Kidney (tissue), 14 donors: Measurements from ENCODE around the gene NT5DC3. TPM values are rescaled to one million over a fixed set of nuclear protein-coding genes. Genes with fewer than 3 reads are reported as not detected.

Experiments used
- DNase-seq, 5 donors: peaks; one replicate each; pipeline ENCODE4 v3.0.0-alpha.2; 2013 to 2020
- FAIRE-seq: peaks from 2 replicates; lab custom pipeline; 2012; peaks lifted over from hg19 to GRCh38; lab: Jason Lieb, UNC
- H3K27ac ChIP-seq, 2 donors: one replicate each; pipeline ENCODE4 v1.7.0; 2013; ENCODE audit warnings: low read depth in 2 of 2, low read length in 2 of 2, inconsistent platforms in 1 of 2
- H3K27me3 ChIP-seq: one replicate; pipeline ENCODE4 v1.7.1; 2013; ENCODE audit warnings: low read length, inconsistent platforms; ENCODE audit not compliant: control insufficient read depth, insufficient read depth
- H3K36me3 ChIP-seq, 3 donors: one replicate each; pipeline versions ENCODE4 v1.7.0 to v1.7.1; 2013; ENCODE audit warnings: low read length in 3 of 3, control low read depth in 1 of 3, inconsistent platforms in 1 of 3; ENCODE audit not compliant: insufficient read depth in 3 of 3, control insufficient read depth in 2 of 3
- H3K4me1 ChIP-seq, 3 donors: one replicate each; pipeline versions ENCODE4 v1.7.0 to v1.7.1; 2013; ENCODE audit warnings: low read length in 3 of 3, inconsistent platforms in 1 of 3, low read depth in 1 of 3; ENCODE audit not compliant: control insufficient read depth in 2 of 3, insufficient read depth in 2 of 3
- H3K4me3 ChIP-seq, 3 donors: one replicate each; pipeline versions ENCODE4 v1.7.0 to v1.8.1; 2013; ENCODE audit warnings: low read length in 3 of 3, control low read depth in 1 of 3, inconsistent platforms in 1 of 3
- H3K9ac ChIP-seq, 3 donors: one replicate each; pipeline versions ENCODE4 v1.7.0 to v1.7.1; 2013; ENCODE audit warnings: low read length in 3 of 3, control low read depth in 1 of 3, inconsistent platforms in 1 of 3
- H3K9me3 ChIP-seq, 3 donors: one replicate each; pipeline versions ENCODE4 v1.7.0 to v1.7.1; 2013; ENCODE audit warnings: low read length in 3 of 3, control low read depth in 1 of 3, inconsistent platforms in 1 of 3; ENCODE audit not compliant: control insufficient read depth in 2 of 3, insufficient read depth in 1 of 3
- CTCF ChIP-seq: IDR thresholded peaks from 3 replicates; pipeline ENCODE4 v1.5.1; 2012; ENCODE audit warnings: mild to moderate bottlenecking, moderate library complexity, borderline replicate concordance; ENCODE audit not compliant: insufficient read depth; ENCODE audit errors: extremely low read depth
- intact Hi-C: fragments of 100-400 bp; cut with DNase I; formaldehyde crosslinking; loops from one replicate; pipeline ENCODE4 v1.11.1; 2022
- polyA plus RNA-seq: library from polyadenylated mRNA; stranded (reverse); fragments of 350-450 nt; fragmentation: Illumina TruSeq; extraction: RNeasy Lipid Tissue Mini Kit (QIAGEN cat#74804); gene quantifications from one replicate; pipeline ENCODE4 v1.2.3, GENCODE V29; 2014; ENCODE audit warnings: low read depth, low replicate concordance; ENCODE audit not compliant: insufficient read depth
- total RNA-seq: library from RNA; stranded (reverse); fragmentation: NEBNext Ultra II Directional; extraction: Animal tissue kit (Norgen Biotek cat#: 25700); gene quantifications from one replicate; pipeline ENCODE4 v1.2.1, GENCODE V29; 2021
- donor health status: control.
- donor health status: control.
- donor health status: control.
- donor health status: control.
- donor health status: control.
- donor health status: DM: yes; HTN: yes; CAD: no.
- donor health status: Normal renal cell carcinoma (clear cell type).

The NT5DC3 gene
- total and polyA plus RNA-seq, 2 donors from 2014 or later, result 1.1 to 7.8 TPM

- peak in 1 of 5 donors; percentile 25 for DNase-seq
- no peak overlapping the region for H3K4me3 ChIP-seq
Observed at GRCh38 chr12:103833095-103833775, 7.8 kb downstream of the NT5DC3 start.

GRCh38 chr12:103832048-103832997 lies 8.7 kb downstream of the NT5DC3 start:
- intact Hi-C loops, result no loop called here
- Histone ChIP-seq H3K27me3 (no peaks in the 10 kb centered on the region), H3K4me3 (no peak overlapping the region), H3K9ac (no peak overlapping the region), H3K36me3 (no peaks in the 10 kb centered on the region), H3K27ac (no peak overlapping the region), H3K9me3 (no peaks in the 10 kb centered on the region), H3K4me1 (no peaks in the 10 kb centered on the region)
- no peak for DNase-seq
- TF ChIP-seq CTCF, result no peak
- FAIRE-seq, result no peak

More at GRCh38 chr12:103833095-103833775, 7.8 kb downstream of the NT5DC3 start:
- no peak for FAIRE-seq
- no peaks in the 10 kb centered on the region for H3K36me3 ChIP-seq
- no peaks in the 10 kb centered on the region for H3K9me3 ChIP-seq
- no peak overlapping the region for H3K9ac ChIP-seq
- intact Hi-C loops, result no loop called here
- no peaks in the 10 kb centered on the region for H3K27me3 ChIP-seq
- H3K27ac ChIP-seq, result no peak overlapping the region
- H3K4me1 ChIP-seq, result no peaks in the 10 kb centered on the region
- no peak for TF ChIP-seq CTCF

GRCh38 chr12:103830730-103831320 lies 10.2 kb downstream of the NT5DC3 start:
- H3K4me1 ChIP-seq, result no peaks in the 10 kb centered on the region
- no peak overlapping the region for H3K9ac ChIP-seq
- DNase-seq (no peak), FAIRE-seq (no peak)
- no peak for TF ChIP-seq CTCF
- H3K36me3 ChIP-seq, result no peaks in the 10 kb centered on the region
- no peak overlapping the region for H3K27ac ChIP-seq
- no peaks in the 10 kb centered on the region for H3K9me3 ChIP-seq
- H3K4me3 ChIP-seq, result no peak overlapping the region
- no peaks in the 10 kb centered on the region for H3K27me3 ChIP-seq
- intact Hi-C loops, result no loop called here
